ENCODE results near the gene RAB34. TPM values are rescaled to one million over a fixed set of nuclear protein-coding genes. Genes with fewer than 3 reads are reported as not detected.

Gene RAB34
- total RNA-seq, 4 donors from 2014 or later = 43.0 to 133 (median 98.7) TPM

DNA sequence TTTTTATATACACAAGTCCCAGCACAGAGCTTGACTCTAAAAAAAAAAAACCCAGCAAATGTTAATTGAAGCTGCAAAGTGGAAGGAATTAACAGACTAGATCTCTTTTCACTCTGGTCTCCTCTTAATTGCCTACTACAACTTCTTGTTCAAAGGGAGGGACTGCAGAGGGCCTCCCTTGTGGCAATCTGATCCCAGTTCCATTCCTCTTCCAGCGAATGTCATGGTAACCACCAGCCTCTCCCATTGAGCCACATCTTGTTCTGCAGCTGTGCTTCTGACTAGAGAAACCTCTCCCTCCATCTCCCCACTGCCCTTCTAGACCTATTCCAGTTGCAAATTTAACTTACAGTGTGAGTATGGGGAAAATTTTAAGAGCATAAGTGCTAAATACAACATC is 49.8 kb downstream of the RAB34 start:
- TF ChIP-seq CTCF (IDR thresholded peaks at IDR 0.05; ENCODE audit: low read depth) = no peak

- no peak for TF ChIP-seq CTCF (IDR thresholded peaks at IDR 0.05; ENCODE audit: low read depth)
Measured at GRCh38 chr17:28665994-28666393, 51.7 kb downstream of the RAB34 start.

Small RNAs within 50 kb of the gene (small RNA-seq; reads per million reads assigned to genes)
- not detected for gene SNORD42A
- gene SNORD42B = not detected
- not detected for gene SNORD4A
- gene SNORD4B = not detected

Other genes with a start within 250 kb of the RAB34 start
- not detected for gene SLC13A2, start 244.2 kb downstream of the RAB34 start, total RNA-seq
- not detected for gene FOXN1, start 211.5 kb downstream of the RAB34 start, total RNA-seq
- gene UNC119, start 165.2 kb downstream of the RAB34 start, total RNA-seq = 10 to 100 TPM; 15.7 to 26.5 (median 20.8) TPM
- gene PIGS, start 146.3 kb downstream of the RAB34 start, total RNA-seq = 10 to 100 TPM; 34.9 to 86.7 (median 46.9) TPM
- gene ALDOC, start 141.0 kb downstream of the RAB34 start, total RNA-seq = 100 to 1,000 TPM in 2 of 4 donors, 10 to 100 TPM in 2; 29.4 to 355 (median 71.1) TPM
- 1 to 10 TPM; 1.1 to 9.0 (median 4.7) TPM for gene SPAG5, start 118.8 kb downstream of the RAB34 start, total RNA-seq
- 10 to 100 TPM in 2 of 4 donors, 1 to 10 TPM in 2; 6.4 to 12.3 (median 9.7) TPM for gene RSKR, start 103.7 kb downstream of the RAB34 start, total RNA-seq
- 100 to 1,000 TPM in 2 of 4 donors, 10 to 100 TPM in 2; 90.7 to 148 (median 116) TPM for gene BLTP2, start 72.7 kb downstream of the RAB34 start, total RNA-seq
- gene SDF2, start 56.0 kb downstream of the RAB34 start, total RNA-seq = 10 to 100 TPM; 37.4 to 43.7 (median 39.1) TPM
- gene SUPT6H, start 55.7 kb downstream of the RAB34 start, total RNA-seq = 10 to 100 TPM; 52.2 to 69.5 (median 61.4) TPM
- 1 to 10 TPM in 3 of 4 donors, not detected in 1; 2.0 to 8.5 (median 2.4) TPM for gene PROCA1, start 6.0 kb downstream of the RAB34 start, total RNA-seq
- gene RPL23A, start 2.1 kb upstream of the RAB34 start, total RNA-seq = 100 to 1,000 TPM; 468 to 848 (median 543) TPM
- 1 to 10 TPM in 3 of 4 donors, not detected in 1; 1.5 to 2.5 (median 1.6) TPM for gene TLCD1, start 8.4 kb upstream of the RAB34 start, total RNA-seq
- gene NEK8, start 10.9 kb upstream of the RAB34 start, total RNA-seq = 1 to 10 TPM; 2.2 to 4.5 (median 2.9) TPM
- gene TRAF4, start 26.1 kb upstream of the RAB34 start, total RNA-seq = 1 to 10 TPM; 2.5 to 8.3 (median 5.2) TPM
- 10 to 100 TPM in 2 of 4 donors, 1 to 10 TPM in 2; 6.6 to 30.0 (median 12.1) TPM for gene FAM222B, start 124.9 kb upstream of the RAB34 start, total RNA-seq
- gene ERAL1, start 137.1 kb upstream of the RAB34 start, total RNA-seq = 10 to 100 TPM; 22.7 to 34.2 (median 25.0) TPM
- gene FLOT2, start 179.9 kb upstream of the RAB34 start, total RNA-seq = 10 to 100 TPM; 48.1 to 76.1 (median 58.6) TPM
- gene DHRS13, start 185.2 kb upstream of the RAB34 start, total RNA-seq = 1 to 10 TPM; 2.1 to 3.6 (median 2.7) TPM
- gene PHF12, start 233.7 kb upstream of the RAB34 start, total RNA-seq = 10 to 100 TPM; 22.0 to 38.1 (median 25.2) TPM

Data from subcutaneous adipose tissue (tissue), 4 donors.